Endothelial cell of umbilical vein (primary cell): ENCODE measurements around the gene APBA2. TPM values are rescaled to one million over a fixed set of nuclear protein-coding genes. Genes with fewer than 3 reads are reported as not detected.

Experiments used
- BruUV-seq: library from RNA; stranded (reverse); fragments of 400-500 nt; replicated peaks from 2 replicates; lab custom pipeline; 2021; lab: Mats Ljungman, UMichigan
- CTCF ChIA-PET: fragments of 300-600, 350-600 bp; sonication (Branson Sonifier 250); formaldehyde crosslinking; loops from one replicate; lab custom pipeline; 2021; ENCODE audit warnings: antibody characterized with exemption, inconsistent platforms; lab: Charles Lee
- POLR2A ChIA-PET: fragments of 300-600, 350-600 bp; sonication (Branson Sonifier 250); formaldehyde crosslinking; loops from one replicate; lab custom pipeline; 2021; ENCODE audit warnings: antibody characterized with exemption, inconsistent platforms; lab: Charles Lee
- DNase-seq: peaks from one replicate; pipeline ENCODE4 v3.0.0-alpha.2; 2011; ENCODE audit warnings: low read depth, low spot score
- FAIRE-seq: peaks from 2 replicates; lab custom pipeline; 2011; peaks lifted over from hg19 to GRCh38; lab: Jason Lieb, UNC
- H2AFZ ChIP-seq: 2 replicates; pipeline ENCODE4 v1.6.0; 2012; ENCODE audit warnings: low read depth, low read length, control low read depth, inconsistent platforms
- H3K27ac ChIP-seq: 2 replicates; pipeline ENCODE4 v1.5.1; 2011; ENCODE audit warnings: low read depth, mild to moderate bottlenecking, control low read depth, low read length, moderate library complexity; ENCODE audit not compliant: insufficient read depth
- H3K27me3 ChIP-seq, 2 experiments: 2 replicates each; pipeline versions ENCODE4 v1.6.0 to v1.6.1; 2011; ENCODE audit warnings: low read length in 2 of 2, mixed read lengths in 1 of 2; ENCODE audit not compliant: control insufficient read depth in 2 of 2, insufficient read depth in 2 of 2
- H3K36me3 ChIP-seq, 2 experiments: 2 replicates in 1 of 2; 3 replicates in 1 of 2; pipeline ENCODE4 v1.5.1; 2011; ENCODE audit warnings: low read length in 2 of 2, mild to moderate bottlenecking in 1 of 2, moderate library complexity in 1 of 2; ENCODE audit not compliant: control insufficient read depth in 2 of 2, insufficient read depth in 2 of 2; ENCODE audit errors: extremely low read depth in 1 of 2
- H3K4me1 ChIP-seq: 3 replicates; pipeline ENCODE4 v1.5.1; 2011; ENCODE audit warnings: mild to moderate bottlenecking, low read length; ENCODE audit not compliant: control insufficient read depth, insufficient read depth; ENCODE audit errors: extremely low read depth
- H3K4me2 ChIP-seq: 2 replicates; pipeline ENCODE4 v1.6.1; 2011; ENCODE audit warnings: low read length, control low read depth, mixed read lengths; ENCODE audit not compliant: insufficient read depth
- H3K4me3 ChIP-seq, 3 experiments: fragments of 200-600 bp in 1 of 3; sonication (generic), shearing (Covaris generic) in 1 of 3; replicated peaks in 1 of 3; 2 replicates each; pipeline ENCODE4 v1.5.1; 2011 to 2016; ENCODE audit warnings: control low read depth in 3 of 3, low read length in 3 of 3, mild to moderate bottlenecking in 2 of 3, inconsistent platforms in 1 of 3, low read depth in 1 of 3, moderate library complexity in 1 of 3; ENCODE audit not compliant: insufficient read depth in 1 of 3
- H3K79me2 ChIP-seq: 2 replicates; pipeline ENCODE4 v1.6.0; 2012; ENCODE audit warnings: low read length, inconsistent platforms; ENCODE audit not compliant: control insufficient read depth, insufficient read depth
- H3K9ac ChIP-seq: replicated peaks from 2 replicates; pipeline ENCODE3; 2011; ENCODE audit warnings: low read length, control low read depth; ENCODE audit not compliant: insufficient read depth; ENCODE audit errors: extremely low read depth
- H3K9me1 ChIP-seq: replicated peaks from 3 replicates; pipeline ENCODE4 v1.6.0; 2011; ENCODE audit warnings: mild to moderate bottlenecking, low read length; ENCODE audit not compliant: control insufficient read depth, insufficient read depth; ENCODE audit errors: extremely low read depth
- H3K9me3 ChIP-seq: replicated peaks from 2 replicates; pipeline ENCODE4 v1.5.1; 2012; ENCODE audit warnings: low read length, inconsistent platforms; ENCODE audit not compliant: control insufficient read depth, insufficient read depth
- H4K20me1 ChIP-seq: replicated peaks from 2 replicates; pipeline ENCODE3; 2011; ENCODE audit warnings: mild to moderate bottlenecking, low read length; ENCODE audit not compliant: control insufficient read depth, insufficient read depth; ENCODE audit errors: extremely low read depth
- EZH2 ChIP-seq: IDR thresholded peaks from 2 replicates; pipeline ENCODE4 v1.6.1; 2012; ENCODE audit warnings: borderline replicate concordance, low read depth, mild to moderate bottlenecking, moderate library complexity, low read length, inconsistent platforms; ENCODE audit not compliant: severe bottlenecking
- FOS ChIP-seq: IDR thresholded peaks from 2 replicates; pipeline ENCODE4 v1.6.1; 2011; ENCODE audit warnings: mild to moderate bottlenecking, low read length, moderate library complexity, borderline replicate concordance; ENCODE audit not compliant: insufficient read depth
- GATA2 ChIP-seq: IDR thresholded peaks from 2 replicates; pipeline ENCODE4 v1.7.0; 2011; ENCODE audit warnings: low read depth, mild to moderate bottlenecking, moderate library complexity, mixed read lengths, low read length; ENCODE audit not compliant: insufficient read length, insufficient read depth
- JUN ChIP-seq: IDR thresholded peaks from 2 replicates; pipeline ENCODE4 v1.6.1; 2011; ENCODE audit warnings: borderline replicate concordance, low read depth; ENCODE audit not compliant: insufficient read length, insufficient read depth
- MYC ChIP-seq: IDR thresholded peaks from one replicate; pipeline ENCODE4 v1.6.1; 2011; ENCODE audit warnings: mild to moderate bottlenecking, low read depth, low read length
- POLR2A ChIP-seq: IDR thresholded peaks from 2 replicates; pipeline ENCODE4 v1.6.1; 2012; ENCODE audit warnings: low read depth, mild to moderate bottlenecking, control low read depth, low read length
- POLR2AphosphoS5 ChIP-seq: IDR thresholded peaks from 2 replicates; pipeline ENCODE4 v1.6.1; 2012; ENCODE audit warnings: low read depth, mild to moderate bottlenecking, control low read depth, low read length, moderate library complexity; ENCODE audit not compliant: insufficient read depth
- dilution Hi-C: fragments of 300-500 bp; cut with MboI; formaldehyde crosslinking; loops from one replicate; pipeline ENCODE4 v1.15.0; 2019; ENCODE audit warnings: low sequenced_read_pairs; ENCODE audit not compliant: extremely low pct_ligation_motif_present
- intact Hi-C: fragments of 100-400 bp; cut with micrococcal nuclease; formaldehyde crosslinking; loops from one replicate; pipeline ENCODE4 v1.10.0; 2022
- polyA plus RNA-seq, 4 experiments: library from polyadenylated mRNA; depleted of rRNA in 3 of 4; stranded (reverse) in 3 of 4; unstranded in 1 of 4; fragments of >200 nt; gene quantifications; 2 replicates each; pipeline versions ENCODE4 v1.2.1 to v1.2.3, GENCODE V29; 2011 to 2012; ENCODE audit warnings: missing spikeins in 1 of 4
- total RNA-seq: library from RNA; stranded (reverse); gene quantifications from 2 replicates; pipeline ENCODE4 v1.2.3, GENCODE V29; 2021
- TF ChIP-seq, protein P1 (sequence below), 2 donors: IDR thresholded peaks; 1 replicate in 1 of 2; 2 replicates in 1 of 2; pipeline ENCODE4 v1.5.1; 2011; ENCODE audit warnings: low read length in 2 of 2, mild to moderate bottlenecking in 2 of 2, moderate library complexity in 2 of 2, control low read depth in 1 of 2, inconsistent platforms in 1 of 2, low read depth in 1 of 2; ENCODE audit not compliant: insufficient read depth in 1 of 2; ENCODE audit errors: extremely low read depth in 1 of 2
- TF ChIP-seq, protein P2 (sequence below): IDR thresholded peaks from 2 replicates; pipeline ENCODE4 v1.6.1; 2011; ENCODE audit not compliant: insufficient read depth, insufficient read length

Gene APBA2
- total and polyA plus RNA-seq, 2 donors (not counting 3 experiments of a cell fraction or from before 2014, with no cell fraction given): 5.7 to 11.1 TPM

DNA sequence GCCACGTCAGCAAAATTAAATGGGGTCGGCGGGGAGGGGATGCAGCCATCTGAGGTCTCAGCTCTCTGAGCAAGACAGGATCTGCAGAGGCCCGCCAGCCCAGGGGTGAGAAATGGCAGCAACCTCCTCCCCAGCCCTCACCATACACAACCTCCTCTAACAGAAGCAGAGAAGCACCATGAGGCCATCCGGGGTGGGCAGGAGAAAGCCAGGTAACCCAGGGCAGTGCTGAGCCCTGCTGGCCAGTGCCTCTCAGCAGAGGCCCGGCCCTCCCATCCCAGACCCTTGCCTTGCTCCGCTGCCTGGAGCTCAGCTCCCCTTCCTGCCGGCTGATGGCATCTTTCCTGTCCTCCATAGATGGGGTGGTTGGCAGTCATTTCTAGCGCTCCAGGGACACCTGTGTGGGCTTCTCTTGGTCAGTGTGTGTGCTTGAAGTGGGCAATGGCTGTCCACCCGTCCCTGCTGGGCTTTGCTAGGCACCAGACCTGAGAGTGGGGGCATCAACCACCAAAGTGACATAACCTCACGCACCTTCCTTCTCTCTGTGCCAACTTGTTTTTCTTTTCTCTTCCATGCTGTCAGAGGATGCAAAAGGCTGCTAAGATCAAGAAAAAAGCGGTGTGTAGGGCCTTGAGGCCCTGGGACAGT, 208.0 kb downstream of the APBA2 start:
- H3K9me1 ChIP-seq: no peaks in the 10 kb centered on the region
- no peaks in the 10 kb centered on the region for H3K36me3 ChIP-seq
- H3K27me3 ChIP-seq: no peaks in the 10 kb centered on the region
- no peak overlapping the region for H3K27ac ChIP-seq
- no peaks in the 10 kb centered on the region for H3K9me3 ChIP-seq
- dilution Hi-C loops: no loop called here
- no peak overlapping the region for H3K4me3 ChIP-seq
- no peaks in the 10 kb centered on the region for H3K4me1 ChIP-seq
- H4K20me1 ChIP-seq: no peaks in the 10 kb centered on the region
- no peak overlapping the region for H2AFZ ChIP-seq
- no peak for FAIRE-seq
- POLR2A ChIA-PET: no interaction called here
- intact Hi-C loops: no loop called here
- no peak overlapping the region for H3K4me2 ChIP-seq
- CTCF ChIA-PET: interaction anchor here (1.7 to 7.8 kb wide), 2 partner anchors 8 to 10 kb away, joined by 6 to 73 read pairs; no protein-coding TSS in a partner anchor
- no TSS peak for BruUV-seq
- no peak overlapping the region for H3K9ac ChIP-seq
- TF ChIP-seq, protein P1, sequence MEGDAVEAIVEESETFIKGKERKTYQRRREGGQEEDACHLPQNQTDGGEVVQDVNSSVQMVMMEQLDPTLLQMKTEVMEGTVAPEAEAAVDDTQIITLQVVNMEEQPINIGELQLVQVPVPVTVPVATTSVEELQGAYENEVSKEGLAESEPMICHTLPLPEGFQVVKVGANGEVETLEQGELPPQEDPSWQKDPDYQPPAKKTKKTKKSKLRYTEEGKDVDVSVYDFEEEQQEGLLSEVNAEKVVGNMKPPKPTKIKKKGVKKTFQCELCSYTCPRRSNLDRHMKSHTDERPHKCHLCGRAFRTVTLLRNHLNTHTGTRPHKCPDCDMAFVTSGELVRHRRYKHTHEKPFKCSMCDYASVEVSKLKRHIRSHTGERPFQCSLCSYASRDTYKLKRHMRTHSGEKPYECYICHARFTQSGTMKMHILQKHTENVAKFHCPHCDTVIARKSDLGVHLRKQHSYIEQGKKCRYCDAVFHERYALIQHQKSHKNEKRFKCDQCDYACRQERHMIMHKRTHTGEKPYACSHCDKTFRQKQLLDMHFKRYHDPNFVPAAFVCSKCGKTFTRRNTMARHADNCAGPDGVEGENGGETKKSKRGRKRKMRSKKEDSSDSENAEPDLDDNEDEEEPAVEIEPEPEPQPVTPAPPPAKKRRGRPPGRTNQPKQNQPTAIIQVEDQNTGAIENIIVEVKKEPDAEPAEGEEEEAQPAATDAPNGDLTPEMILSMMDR (IDR thresholded peaks at IDR 0.05; ENCODE audit: extremely low read depth in 1 of 2, insufficient read depth in 1 of 2, low read depth in 1 of 2, low read length in 2 of 2): no peak
- TF ChIP-seq, protein P2, sequence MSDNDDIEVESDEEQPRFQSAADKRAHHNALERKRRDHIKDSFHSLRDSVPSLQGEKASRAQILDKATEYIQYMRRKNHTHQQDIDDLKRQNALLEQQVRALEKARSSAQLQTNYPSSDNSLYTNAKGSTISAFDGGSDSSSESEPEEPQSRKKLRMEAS: no peak
- no peak for TF ChIP-seq JUN
- no peak for TF ChIP-seq EZH2
- no peak for TF ChIP-seq FOS
- no peak for TF ChIP-seq GATA2
- TF ChIP-seq POLR2AphosphoS5: no peak
- TF ChIP-seq MYC: no peak
- no peak for TF ChIP-seq POLR2A
- H3K79me2 ChIP-seq: no peaks in the 10 kb centered on the region
- no peak for DNase-seq
